T-helper 1 cell (primary cell): Measurements from ENCODE around the gene F11.
A peak's percentile ranks its signal among the peaks of the same experiment; 100 is the strongest.
"Not testable (repeated sequence)": the region's sequence is repeated elsewhere in the genome, so short reads cannot be mapped to it uniquely, and the experiment has no call there.

Source experiments
- DNase-seq, 5 donors: peaks; one replicate each; pipeline ENCODE4 v3.0.0-alpha.2; 2012 to 2020

F11 gene

DNA sequence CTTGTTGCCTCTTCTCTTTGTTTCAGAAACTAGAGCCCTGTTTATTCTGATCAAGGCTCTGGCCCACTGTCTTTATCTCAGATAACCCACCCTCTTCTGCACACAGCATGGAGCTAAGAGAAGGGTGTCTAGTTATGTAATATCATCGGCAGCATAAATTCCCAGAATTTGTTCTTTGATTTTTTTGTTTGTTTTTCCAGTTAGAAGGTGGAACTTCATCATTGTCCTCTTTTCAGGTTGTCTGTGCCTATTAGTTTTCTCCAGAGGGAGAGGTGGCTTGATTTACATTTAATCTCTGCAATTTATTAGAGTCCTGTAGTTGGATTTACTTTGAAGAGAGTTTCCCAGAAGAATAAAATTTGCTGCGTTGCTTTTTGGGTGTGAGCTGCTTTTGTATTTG, 15.2 kb upstream of the F11 start:
- no peak for DNase-seq

DNA sequence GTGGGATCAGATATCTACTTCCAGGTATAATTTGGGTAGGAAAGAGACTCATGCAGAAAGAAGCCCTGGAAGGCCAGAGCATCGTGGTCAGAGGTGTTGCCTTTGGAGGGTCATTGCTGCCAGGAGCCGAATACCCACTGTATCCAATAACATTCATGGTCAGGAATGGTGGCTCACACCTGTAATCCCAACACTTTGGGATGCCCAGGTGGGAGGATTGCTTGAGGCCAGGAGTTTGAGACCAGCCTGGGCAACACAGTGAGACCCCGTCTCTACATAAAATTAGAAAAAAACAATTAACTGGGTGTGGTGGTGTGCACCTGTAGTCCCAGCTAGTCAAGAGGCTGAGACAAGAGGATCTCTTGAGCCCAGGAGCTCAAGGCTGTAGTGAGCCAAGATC, 10.9 kb upstream of the F11 start:
- DNase-seq, result no peak

GRCh38 chr4:186258216-186258811, 7.7 kb upstream of the F11 start:
- no peak for DNase-seq

- no peak for DNase-seq
Measured at GRCh38 chr4:186260117-186260503, 5.9 kb upstream of the F11 start.

GRCh38 chr4:186260504-186261448, 5.2 kb upstream of the F11 start:
- DNase-seq, result no peak

DNA sequence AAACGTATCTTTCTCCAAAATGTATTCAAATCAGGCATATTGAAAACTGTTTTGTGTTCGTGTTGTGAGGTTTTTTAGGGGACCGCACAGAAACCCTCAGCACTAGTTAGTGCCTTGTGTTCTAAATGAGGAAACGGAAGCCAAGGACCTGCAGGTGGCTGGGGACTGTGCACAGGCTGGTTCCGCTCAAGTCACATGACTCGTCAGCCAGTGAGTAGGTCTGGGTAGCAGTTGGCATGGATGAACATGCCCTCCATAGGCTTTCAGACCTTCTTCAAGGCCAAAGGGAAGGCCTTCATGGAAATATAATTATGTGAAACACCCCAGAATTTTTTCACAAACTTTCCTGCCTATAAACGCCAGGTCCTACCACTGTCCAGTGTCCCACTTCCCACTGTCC, 1.3 kb upstream of the F11 start:
- DNase-seq, result no peak

GRCh38 chr4:186265250-186265649, 739 bp upstream of the F11 start:
- DNase-seq, result not testable (repeated sequence)

- no peak for DNase-seq
Measured at GRCh38 chr4:186266729-186267456, 904 bp downstream of the F11 start.

GRCh38 chr4:186271081-186271678, 5.2 kb downstream of the F11 start:
- DNase-seq, result no peak

DNA sequence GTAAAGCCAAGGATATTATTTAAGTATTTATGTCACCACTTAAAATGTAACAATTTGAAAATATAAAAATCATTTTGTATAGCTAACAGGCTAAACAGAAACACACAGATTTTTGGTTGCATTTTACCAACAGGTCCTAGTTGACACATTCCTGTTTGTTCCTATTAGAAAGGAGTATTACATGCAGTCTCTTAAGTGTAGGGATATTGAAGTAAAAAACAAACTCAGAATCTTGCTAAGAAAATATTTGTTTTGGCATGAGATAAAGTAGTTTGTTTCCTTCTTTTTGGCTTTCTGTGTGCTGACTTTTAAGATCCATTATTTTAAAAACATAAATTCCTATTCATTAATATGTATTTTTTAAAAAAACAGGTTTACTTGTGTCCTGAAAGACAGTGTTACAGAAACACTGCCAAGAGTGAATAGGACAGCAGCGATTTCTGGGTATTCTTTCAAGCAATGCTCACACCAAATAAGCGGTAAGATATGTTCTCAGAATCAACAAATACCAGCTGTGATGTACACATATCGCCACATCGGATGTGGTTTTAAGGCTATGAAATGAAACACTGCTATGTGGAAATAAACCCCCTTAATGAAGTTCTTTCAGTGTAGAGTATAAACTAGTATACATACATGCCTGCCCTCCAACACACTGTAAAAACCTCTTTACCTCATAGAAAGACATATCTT, 6.9 kb downstream of the F11 start:
- no peak for DNase-seq

DNA sequence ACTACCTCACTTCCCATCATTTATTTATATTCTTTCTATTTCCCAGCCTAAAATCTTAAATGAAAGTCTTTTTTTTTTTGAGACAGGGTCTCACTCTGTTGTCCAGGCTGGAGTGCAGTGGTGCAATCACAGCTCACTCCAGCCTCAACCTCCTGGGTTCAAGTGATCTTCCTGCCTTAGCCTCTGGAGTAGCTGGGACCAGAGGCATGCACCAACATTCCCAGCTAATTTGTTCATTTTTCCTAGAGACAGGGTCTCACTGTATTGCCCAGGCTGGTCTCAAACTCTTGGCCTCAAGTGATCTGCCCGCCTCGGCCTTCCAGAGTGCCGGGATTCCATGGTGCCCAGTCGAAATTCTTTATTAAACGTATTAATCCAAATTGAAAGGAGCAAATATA, 7.4 kb downstream of the F11 start:
- DNase-seq, result not testable (repeated sequence)

DNA sequence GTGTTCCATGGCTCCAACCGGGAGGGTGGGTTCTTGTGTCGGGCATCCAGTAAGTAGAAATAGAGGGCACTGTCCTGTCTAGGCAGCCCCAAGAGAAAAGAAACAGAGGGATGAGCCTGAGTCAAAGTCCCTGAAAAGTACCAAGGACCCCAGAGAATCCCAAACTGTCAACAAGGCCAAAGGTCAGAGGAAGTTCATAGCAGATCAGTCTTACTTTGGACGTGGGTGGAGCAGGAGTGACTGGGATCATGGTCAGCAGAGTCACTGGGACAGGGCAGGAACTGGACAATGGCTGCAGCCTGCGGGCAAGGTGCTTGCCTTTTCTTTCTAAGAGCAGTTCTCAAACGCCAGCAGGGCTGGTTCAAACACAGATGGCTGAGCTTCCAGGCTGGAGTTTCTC, 17.3 kb downstream of the F11 start:
- no peak for DNase-seq

GRCh38 chr4:186285147-186285546, 19.2 kb downstream of the F11 start:
- no peak for DNase-seq

DNA sequence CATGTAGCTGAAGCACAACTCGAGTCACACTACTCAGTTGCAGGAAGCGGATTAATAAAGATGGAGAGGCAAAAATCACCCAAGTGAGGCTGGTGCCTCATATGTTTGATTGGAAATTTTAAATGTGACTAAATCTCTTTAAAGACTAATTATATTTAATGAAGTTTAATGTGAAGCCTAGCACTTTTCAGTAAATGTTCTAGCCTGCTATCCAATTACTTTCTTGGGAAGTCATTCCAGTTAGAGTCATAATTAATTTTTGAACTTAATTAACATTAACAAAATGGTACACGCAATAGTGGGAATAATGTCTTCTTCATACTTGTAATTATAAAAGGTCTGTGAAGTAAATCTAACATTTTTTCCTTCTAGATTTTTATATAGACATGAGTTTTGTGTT, 20.6 kb downstream of the F11 start:
- DNase-seq, result no peak

DNA sequence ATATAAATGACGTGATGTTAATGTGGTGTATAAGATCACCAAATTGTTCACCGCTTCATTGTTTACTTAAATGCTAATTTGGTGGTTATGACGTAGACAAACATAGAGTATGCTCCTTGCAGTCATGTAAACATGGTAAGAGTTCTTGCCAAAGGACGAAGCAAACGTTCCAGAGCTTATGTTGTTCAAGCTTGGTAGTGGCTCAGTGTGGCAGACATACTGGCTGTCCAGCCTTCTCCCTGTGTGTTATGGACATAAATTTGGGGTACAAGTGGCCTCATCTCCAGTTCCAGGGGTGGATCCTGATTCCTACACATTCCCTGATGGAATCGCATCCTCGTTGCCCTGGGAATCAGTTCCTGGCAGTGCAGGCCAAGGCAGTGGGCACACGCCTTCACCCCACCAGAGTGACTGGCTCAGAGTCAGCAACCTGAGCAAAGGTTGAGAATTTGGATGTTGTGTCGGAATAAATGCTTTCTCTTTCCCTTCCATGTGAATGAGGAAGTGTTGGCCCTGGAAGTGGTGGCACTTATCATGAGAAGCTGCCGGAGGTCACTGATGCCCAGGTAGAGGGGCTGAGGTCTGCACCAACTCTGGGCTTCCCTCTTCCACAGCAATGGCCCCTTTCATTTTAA, 25.4 kb downstream of the F11 start:
- DNase-seq, result no peak

DNA sequence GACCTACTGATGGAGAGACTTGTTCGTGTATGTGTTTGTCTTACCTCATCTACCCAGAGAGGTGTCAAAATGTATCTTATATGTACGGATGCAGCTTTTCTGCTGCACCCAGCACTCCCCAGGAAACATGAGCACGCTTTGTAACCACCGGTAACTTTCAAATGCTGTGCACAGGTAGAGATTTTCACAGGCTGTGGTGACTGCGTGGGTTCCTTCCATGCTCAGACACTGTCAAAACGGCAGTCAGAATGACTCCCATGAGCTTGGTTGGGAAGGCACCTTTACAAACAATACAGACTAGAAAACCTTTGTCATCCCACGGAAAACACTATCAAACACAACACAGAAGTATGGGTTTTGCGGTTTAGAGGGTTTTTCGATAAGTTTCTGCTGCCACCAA, 28.2 kb downstream of the F11 start:
- DNase-seq, result no peak

- DNase-seq, result no peak
Measured at GRCh38 chr4:186296481-186296880, 30.5 kb downstream of the F11 start.

DNA sequence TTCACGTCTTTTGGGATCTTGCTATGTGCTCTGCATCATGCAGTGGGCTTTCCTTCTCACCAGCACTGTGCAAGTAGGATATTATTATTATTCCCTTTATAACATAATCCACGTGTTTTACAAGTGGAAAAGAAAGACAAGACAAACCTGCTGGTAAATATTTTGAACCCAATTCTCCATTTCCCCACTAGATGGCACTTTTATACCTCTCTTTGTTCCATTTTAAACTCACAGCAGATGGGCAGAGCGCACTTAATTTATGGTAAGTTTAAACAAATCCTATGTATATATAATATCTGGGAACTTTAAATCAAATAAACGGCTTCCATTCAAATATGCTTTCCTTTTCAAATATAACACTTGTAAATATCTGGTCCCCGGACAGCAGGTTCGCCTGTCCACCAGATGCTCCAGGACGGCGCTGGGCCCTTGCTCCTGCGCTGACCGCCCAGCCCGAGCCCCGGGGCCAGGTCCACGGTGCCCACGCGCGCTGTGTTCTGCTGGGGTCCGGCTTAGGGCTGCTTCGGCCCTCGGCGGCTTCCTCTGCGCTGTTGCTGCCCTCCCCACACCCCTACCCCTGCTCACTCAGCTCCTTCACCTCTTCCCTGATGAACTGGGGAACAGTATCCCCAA, 31.1 kb downstream of the F11 start:
- peak in 1 of 5 donors; percentile 8 for DNase-seq

- no peak for DNase-seq
Measured at GRCh38 chr4:186298031-186298647, 32.1 kb downstream of the F11 start.

- DNase-seq, result no peak
Measured at GRCh38 chr4:186299291-186299690, 33.3 kb downstream of the F11 start.
